ENCODE results near the gene HOXC9. TPM values are rescaled to one million over a fixed set of nuclear protein-coding genes. Genes with fewer than 3 reads are reported as not detected.

The HOXC9 gene
- total RNA-seq, 3 donors from 2014 or later: 3.8 to 16.8 (median 4.6) TPM

GRCh38 chr12:53968214-53969127 is 31.5 kb upstream of the HOXC9 start:
- no peak for DNase-seq (ENCODE audit: low spot score in 2 of 2)
- no peaks in the 10 kb centered on the region for H3K36me3 ChIP-seq
- no peak overlapping the region for H3K4me3 ChIP-seq
- H3K9me3 ChIP-seq: no peaks in the 10 kb centered on the region
- peaks cover 11 to 100% of the 10 kb centered on the region in 2 donors for H3K27me3 ChIP-seq
- TF ChIP-seq POLR2AphosphoS5 (IDR thresholded peaks at IDR 0.05): no peak
- TF ChIP-seq CTCF (IDR thresholded peaks at IDR 0.05): no peak
- TF ChIP-seq POLR2A (IDR thresholded peaks at IDR 0.05): no peak
- no peaks in the 10 kb centered on the region for H3K4me1 ChIP-seq
- intact Hi-C loops (cut with DNase I; ENCODE audit: low total_unique reads): no loop called here
- H3K27ac ChIP-seq: no peak overlapping the region

DNA sequence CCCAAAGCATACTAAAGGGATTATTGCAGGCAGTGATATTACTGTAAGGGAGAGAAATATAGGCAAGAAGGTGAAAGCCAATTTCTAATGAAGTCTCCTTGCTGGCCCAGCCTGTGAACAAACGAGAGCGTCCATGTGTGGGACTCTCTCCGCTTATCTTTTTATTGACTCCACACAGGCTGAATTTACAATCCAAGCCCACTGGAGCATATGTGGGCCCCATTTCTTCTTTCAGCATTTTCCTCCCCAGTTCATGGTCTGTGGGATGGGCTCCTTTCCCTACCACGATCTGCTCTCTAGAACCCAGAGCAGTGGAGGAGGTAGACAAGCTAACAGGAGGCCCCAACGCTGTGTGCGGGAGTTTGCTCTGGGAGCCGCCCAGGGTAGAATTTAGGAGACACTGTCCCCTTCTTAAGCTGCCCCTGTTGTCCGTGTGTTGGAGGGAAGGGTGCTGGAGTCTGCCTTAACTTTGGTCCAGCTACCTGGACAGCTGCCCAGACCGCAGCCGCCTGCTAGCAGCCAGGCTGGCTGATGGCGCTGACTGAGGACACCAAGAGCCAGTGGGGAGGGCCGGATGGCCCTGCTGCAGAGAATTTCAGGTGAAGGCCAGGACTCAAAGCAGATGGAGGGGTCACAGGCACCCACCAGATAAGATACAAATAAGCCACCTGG is 30.2 kb upstream of the HOXC9 start:
- H3K27me3 ChIP-seq: peaks cover 15 to 100% of the 10 kb centered on the region in 2 donors
- TF ChIP-seq POLR2A (IDR thresholded peaks at IDR 0.05) (no peak), POLR2AphosphoS5 (IDR thresholded peaks at IDR 0.05) (no peak), CTCF (IDR thresholded peaks at IDR 0.05) (no peak)
- H3K4me1 ChIP-seq: peaks cover 0 to 8% of the 10 kb centered on the region in 2 donors
- no peak overlapping the region for H3K27ac ChIP-seq
- no peak overlapping the region for H3K4me3 ChIP-seq
- no peaks in the 10 kb centered on the region for H3K36me3 ChIP-seq
- H3K9me3 ChIP-seq: no peaks in the 10 kb centered on the region
- intact Hi-C loops (cut with DNase I; ENCODE audit: low total_unique reads): no loop called here
- DNase-seq (ENCODE audit: low spot score in 2 of 2): no peak

DNA sequence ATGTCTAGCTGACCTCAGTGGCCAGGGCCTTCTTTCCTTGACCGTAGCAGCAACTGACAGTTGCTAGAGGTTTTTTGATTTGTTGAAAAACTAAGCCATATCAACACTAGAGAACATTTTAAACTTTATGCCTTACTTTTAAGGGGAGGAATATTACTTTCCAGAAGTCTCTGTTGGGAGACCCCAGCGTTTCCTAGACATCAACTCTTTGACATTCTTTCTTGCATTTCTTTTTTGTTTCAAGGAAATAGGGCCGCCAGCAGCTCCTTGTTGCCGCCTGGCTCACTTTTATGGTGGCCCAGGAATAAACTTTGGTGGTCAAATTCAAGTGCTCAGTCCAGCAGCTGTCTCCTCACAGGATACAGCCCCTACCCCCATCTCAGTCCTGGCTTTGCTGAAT is 29.5 kb upstream of the HOXC9 start:
- Histone ChIP-seq H3K9me3 (no peaks in the 10 kb centered on the region), H3K4me1 (peaks cover 0 to 8% of the 10 kb centered on the region in 2 donors), H3K36me3 (no peaks in the 10 kb centered on the region), H3K4me3 (no peak overlapping the region), H3K27ac (no peak overlapping the region), H3K27me3 (peaks cover 17 to 100% of the 10 kb centered on the region in 2 donors)
- intact Hi-C loops (cut with DNase I; ENCODE audit: low total_unique reads): no loop called here
- DNase-seq (ENCODE audit: low spot score in 2 of 2): no peak
- TF ChIP-seq POLR2AphosphoS5 (IDR thresholded peaks at IDR 0.05) (no peak), CTCF (IDR thresholded peaks at IDR 0.05) (no peak), POLR2A (IDR thresholded peaks at IDR 0.05) (no peak)

DNA sequence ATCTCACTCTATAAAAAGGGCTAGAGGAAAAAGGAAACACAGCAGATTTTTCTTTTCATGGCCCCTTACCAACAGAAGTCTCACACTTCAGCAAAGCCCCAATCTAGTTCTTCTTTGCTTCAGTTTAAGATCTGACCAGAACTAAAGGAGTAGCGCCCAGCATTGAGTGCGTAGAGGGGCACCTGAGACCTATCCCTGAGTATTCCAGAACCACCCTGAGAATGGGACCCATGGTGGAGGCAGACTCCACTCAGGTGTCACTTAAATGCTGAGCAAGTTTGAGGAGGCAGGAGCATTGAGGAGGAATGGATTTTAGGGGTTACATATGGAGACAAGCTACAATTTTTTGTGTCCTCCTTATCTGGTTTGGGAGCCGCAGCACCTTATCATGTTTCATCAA is 28.8 kb upstream of the HOXC9 start:
- H3K27me3 ChIP-seq: peaks cover 14 to 100% of the 10 kb centered on the region in 2 donors
- intact Hi-C loops (cut with DNase I; ENCODE audit: low total_unique reads): no loop called here
- H3K27ac ChIP-seq: no peak overlapping the region
- H3K4me3 ChIP-seq: no peak overlapping the region
- peaks cover 0 to 8% of the 10 kb centered on the region in 2 donors for H3K4me1 ChIP-seq
- H3K36me3 ChIP-seq: no peaks in the 10 kb centered on the region
- TF ChIP-seq POLR2A (IDR thresholded peaks at IDR 0.05) (no peak), POLR2AphosphoS5 (IDR thresholded peaks at IDR 0.05) (no peak), CTCF (IDR thresholded peaks at IDR 0.05) (no peak)
- no peak for DNase-seq (ENCODE audit: low spot score in 2 of 2)
- no peaks in the 10 kb centered on the region for H3K9me3 ChIP-seq

DNA sequence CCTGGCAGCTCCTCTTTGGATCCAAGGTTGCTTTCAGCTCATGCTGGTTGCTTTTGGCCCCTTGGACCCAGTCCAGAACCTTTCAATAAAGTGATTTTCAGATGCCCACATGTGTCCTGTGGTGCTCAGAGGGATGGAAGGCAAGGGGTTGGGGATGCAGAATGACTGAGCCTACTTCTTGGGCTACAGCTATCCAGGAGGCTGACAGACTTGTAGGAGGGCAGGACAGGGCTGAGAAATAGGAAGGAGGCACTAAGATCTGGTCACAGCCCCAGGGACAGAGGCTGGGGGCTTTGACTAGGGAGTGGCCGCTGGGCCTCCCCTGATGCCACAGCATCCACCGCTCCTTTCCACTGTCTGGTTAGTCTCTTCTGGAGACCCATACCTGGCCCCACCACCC is 28.3 kb upstream of the HOXC9 start:
- Histone ChIP-seq H3K4me3 (no peak overlapping the region), H3K27ac (no peak overlapping the region), H3K36me3 (no peaks in the 10 kb centered on the region), H3K27me3 (peaks cover 11 to 100% of the 10 kb centered on the region in 2 donors), H3K4me1 (peaks cover 0 to 8% of the 10 kb centered on the region in 2 donors), H3K9me3 (no peaks in the 10 kb centered on the region)
- TF ChIP-seq CTCF (IDR thresholded peaks at IDR 0.05) (no peak), POLR2AphosphoS5 (IDR thresholded peaks at IDR 0.05) (no peak), POLR2A (IDR thresholded peaks at IDR 0.05) (no peak)
- DNase-seq (ENCODE audit: low spot score in 2 of 2): no peak
- intact Hi-C loops (cut with DNase I; ENCODE audit: low total_unique reads): no loop called here

Measured in breast epithelium (tissue), 4 donors.